ENCODE results near the gene KIF19. TPM values are rescaled to one million over a fixed set of nuclear protein-coding genes. Genes with fewer than 3 reads are reported as not detected.
"Not testable (repeated sequence)": the region's sequence is repeated elsewhere in the genome, so short reads cannot be mapped to it uniquely, and the experiment has no call there.

The KIF19 gene
- total RNA-seq, 4 donors from 2014 or later = 0.81 to 2.1 (median 1.5) TPM

DNA sequence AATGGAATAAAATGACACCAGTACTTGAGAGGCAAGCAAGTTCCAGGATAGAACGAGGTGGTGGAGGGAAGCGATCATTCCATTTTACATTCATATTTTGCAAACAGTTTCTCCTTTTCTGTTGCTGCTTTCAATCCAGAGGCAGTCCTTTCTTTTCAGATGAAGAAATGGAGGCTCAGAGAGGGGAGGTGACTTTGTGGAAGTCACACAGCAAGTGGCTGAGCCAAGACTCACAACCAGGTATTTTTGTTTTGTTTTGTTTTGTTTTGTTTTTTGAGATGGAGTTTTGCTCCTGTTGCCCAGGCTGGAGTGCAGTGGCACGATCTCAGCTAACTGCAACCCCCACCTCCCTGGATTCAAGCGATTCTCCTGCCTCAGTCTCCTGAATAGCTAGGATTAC lies 70.5 kb downstream of the KIF19 start:
- no peaks in the 10 kb centered on the region for H3K27me3 ChIP-seq
- TF ChIP-seq POLR2AphosphoS5 (IDR thresholded peaks at IDR 0.05) (no peak), POLR2A (IDR thresholded peaks at IDR 0.05) (no peak), EP300 (IDR thresholded peaks at IDR 0.05) (no peak)
- TF ChIP-seq, protein P1, sequence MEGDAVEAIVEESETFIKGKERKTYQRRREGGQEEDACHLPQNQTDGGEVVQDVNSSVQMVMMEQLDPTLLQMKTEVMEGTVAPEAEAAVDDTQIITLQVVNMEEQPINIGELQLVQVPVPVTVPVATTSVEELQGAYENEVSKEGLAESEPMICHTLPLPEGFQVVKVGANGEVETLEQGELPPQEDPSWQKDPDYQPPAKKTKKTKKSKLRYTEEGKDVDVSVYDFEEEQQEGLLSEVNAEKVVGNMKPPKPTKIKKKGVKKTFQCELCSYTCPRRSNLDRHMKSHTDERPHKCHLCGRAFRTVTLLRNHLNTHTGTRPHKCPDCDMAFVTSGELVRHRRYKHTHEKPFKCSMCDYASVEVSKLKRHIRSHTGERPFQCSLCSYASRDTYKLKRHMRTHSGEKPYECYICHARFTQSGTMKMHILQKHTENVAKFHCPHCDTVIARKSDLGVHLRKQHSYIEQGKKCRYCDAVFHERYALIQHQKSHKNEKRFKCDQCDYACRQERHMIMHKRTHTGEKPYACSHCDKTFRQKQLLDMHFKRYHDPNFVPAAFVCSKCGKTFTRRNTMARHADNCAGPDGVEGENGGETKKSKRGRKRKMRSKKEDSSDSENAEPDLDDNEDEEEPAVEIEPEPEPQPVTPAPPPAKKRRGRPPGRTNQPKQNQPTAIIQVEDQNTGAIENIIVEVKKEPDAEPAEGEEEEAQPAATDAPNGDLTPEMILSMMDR (IDR thresholded peaks at IDR 0.05) = no peak
- no peak overlapping the region for H3K4me3 ChIP-seq
- 91 to 100% methylated on average over 2 to 4 of the region's 4 CpGs for WGBS, 2 donors (ENCODE audit: low coverage in 1 of 2)
- no peaks in the 10 kb centered on the region for H3K4me1 ChIP-seq
- H3K36me3 ChIP-seq = no peaks in the 10 kb centered on the region
- H3K9me3 ChIP-seq = no peaks in the 10 kb centered on the region
- H3K27ac ChIP-seq = no peak overlapping the region
- no peak for ATAC-seq

DNA sequence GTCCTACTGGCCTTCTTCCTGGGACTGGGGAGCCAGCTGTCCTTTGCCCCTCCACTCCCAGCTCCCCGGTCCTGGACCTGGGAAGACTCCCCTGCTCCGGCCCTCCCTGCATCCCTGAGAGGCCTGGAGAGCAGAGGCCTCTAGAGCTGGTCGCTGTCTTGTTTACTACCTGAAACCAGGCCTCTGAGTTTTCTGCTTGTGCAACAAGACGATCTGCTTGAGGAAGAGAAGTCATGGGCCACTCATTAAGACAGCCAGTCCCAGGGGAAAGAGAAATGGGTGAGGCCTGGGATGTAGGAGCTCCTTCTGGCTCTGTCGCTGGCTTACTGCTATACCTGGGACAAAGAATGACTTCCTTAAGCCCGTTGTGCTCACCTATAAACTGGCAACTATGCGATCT lies 76.0 kb downstream of the KIF19 start:
- Histone ChIP-seq H3K36me3 (no peaks in the 10 kb centered on the region), H3K4me3 (no peak overlapping the region), H3K27ac (no peak overlapping the region), H3K9me3 (no peaks in the 10 kb centered on the region), H3K4me1 (no peaks in the 10 kb centered on the region), H3K27me3 (peaks cover 23% of the 10 kb centered on the region)
- TF ChIP-seq POLR2AphosphoS5 (IDR thresholded peaks at IDR 0.05) = no peak
- no peak for TF ChIP-seq EP300 (IDR thresholded peaks at IDR 0.05)
- TF ChIP-seq, protein P1 (IDR thresholded peaks at IDR 0.05) = no peak
- no peak for TF ChIP-seq POLR2A (IDR thresholded peaks at IDR 0.05)
- ATAC-seq = no peak
- no CpG with 5 or more reads among the region's 7 CpGs for WGBS, 2 donors (ENCODE audit: low coverage in 1 of 2)

DNA sequence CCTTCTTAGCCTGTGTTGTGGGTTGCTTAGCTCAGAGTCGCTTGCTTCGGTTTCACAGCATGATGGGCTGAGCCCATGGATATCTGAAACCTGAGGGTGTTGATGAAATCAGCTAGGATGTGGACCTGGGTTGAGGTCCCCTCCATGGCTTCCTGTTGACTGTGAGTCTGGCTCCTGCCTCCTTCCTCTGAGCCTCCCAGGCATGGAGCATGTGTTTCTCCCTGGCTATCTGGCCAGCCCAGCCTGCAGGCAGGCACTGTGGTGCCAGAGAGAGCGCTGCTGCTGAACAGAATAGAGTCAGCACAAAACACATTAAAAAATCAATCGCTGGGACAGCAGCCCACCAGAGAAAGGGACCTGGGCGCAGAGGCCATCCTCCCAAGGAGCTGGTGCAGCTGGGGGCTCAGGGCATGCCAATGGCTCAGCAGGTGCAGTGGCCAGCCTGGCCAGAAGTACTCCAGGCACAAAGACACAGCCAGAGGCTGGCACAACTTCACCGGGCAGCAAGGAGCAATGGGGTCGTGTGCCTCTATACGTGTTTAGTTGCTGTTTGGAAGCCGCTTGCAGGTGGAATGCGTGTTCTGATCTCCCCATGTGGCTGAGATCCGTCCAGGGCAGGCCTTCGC lies 77.6 kb downstream of the KIF19 start:
- WGBS, 2 donors (ENCODE audit: low coverage in 1 of 2) = 60 to 95% methylated on average over 1 to 2 of the region's 12 CpGs
- H3K27ac ChIP-seq = no peak overlapping the region
- H3K4me1 ChIP-seq = no peaks in the 10 kb centered on the region
- no peak for TF ChIP-seq EP300 (IDR thresholded peaks at IDR 0.05)
- TF ChIP-seq, protein P1 (IDR thresholded peaks at IDR 0.05) = no peak
- TF ChIP-seq POLR2AphosphoS5 (IDR thresholded peaks at IDR 0.05) = no peak
- no peak for TF ChIP-seq POLR2A (IDR thresholded peaks at IDR 0.05)
- no peak overlapping the region for H3K4me3 ChIP-seq
- no peak for ATAC-seq
- no peaks in the 10 kb centered on the region for H3K9me3 ChIP-seq
- H3K36me3 ChIP-seq = no peaks in the 10 kb centered on the region
- H3K27me3 ChIP-seq = peaks cover 23% of the 10 kb centered on the region

DNA sequence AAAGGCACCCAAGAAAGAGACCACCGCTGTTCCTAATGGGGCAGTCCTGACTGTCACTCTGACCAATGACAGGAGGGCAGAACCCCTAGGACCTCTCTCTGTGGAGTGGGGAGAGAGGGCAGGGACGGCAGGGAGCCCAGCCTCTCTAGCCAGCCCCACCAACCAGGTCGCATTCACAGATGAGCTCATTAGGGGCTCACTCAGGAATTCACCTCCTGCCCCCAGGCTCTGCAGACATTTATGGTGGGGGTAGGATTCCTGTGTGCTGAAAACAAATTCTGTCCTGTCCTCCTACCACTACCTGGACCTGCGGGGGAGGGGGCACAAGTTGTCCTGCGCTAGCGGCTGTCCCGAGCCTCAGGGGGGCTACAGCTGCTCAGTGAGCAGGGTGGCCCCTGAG lies 78.2 kb downstream of the KIF19 start:
- TF ChIP-seq POLR2A (IDR thresholded peaks at IDR 0.05) = no peak
- TF ChIP-seq POLR2AphosphoS5 (IDR thresholded peaks at IDR 0.05) = no peak
- TF ChIP-seq, protein P1 (IDR thresholded peaks at IDR 0.05) = no peak
- TF ChIP-seq EP300 (IDR thresholded peaks at IDR 0.05) = no peak
- Histone ChIP-seq H3K27me3 (peaks cover 23% of the 10 kb centered on the region), H3K27ac (no peak overlapping the region), H3K4me1 (no peaks in the 10 kb centered on the region), H3K36me3 (no peaks in the 10 kb centered on the region), H3K9me3 (no peaks in the 10 kb centered on the region), H3K4me3 (no peak overlapping the region)
- 60% methylated on average over 1 of the region's 7 CpGs; no CpG with 5 or more reads in 1 of the 2 donors for WGBS, 2 donors (ENCODE audit: low coverage in 1 of 2)
- no peak for ATAC-seq

DNA sequence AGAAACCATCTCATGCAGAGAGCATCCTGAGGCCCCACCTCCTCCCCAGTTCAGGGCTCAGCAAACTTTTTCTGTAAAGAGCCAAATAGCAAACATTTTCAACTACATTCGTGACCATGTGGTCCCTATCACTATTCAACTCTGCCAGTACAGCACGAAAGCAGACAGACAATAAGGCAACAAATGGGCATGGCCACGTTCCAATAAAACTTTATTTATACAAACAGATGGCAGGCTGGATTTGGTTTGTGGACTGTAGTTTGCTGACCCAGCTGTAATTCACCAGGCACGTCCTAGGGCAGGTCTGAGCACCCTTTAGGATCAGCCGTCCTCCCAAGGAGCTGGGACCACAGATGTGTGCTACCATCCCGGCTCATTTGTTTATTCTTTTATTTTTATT lies 78.8 kb downstream of the KIF19 start:
- Histone ChIP-seq H3K36me3 (no peaks in the 10 kb centered on the region), H3K27ac (no peak overlapping the region), H3K9me3 (no peaks in the 10 kb centered on the region), H3K4me3 (no peak overlapping the region), H3K4me1 (no peaks in the 10 kb centered on the region), H3K27me3 (peaks cover 23% of the 10 kb centered on the region)
- no peak for ATAC-seq
- TF ChIP-seq EP300 (IDR thresholded peaks at IDR 0.05) (no peak), POLR2A (IDR thresholded peaks at IDR 0.05) (no peak), POLR2AphosphoS5 (IDR thresholded peaks at IDR 0.05) (no peak)
- TF ChIP-seq, protein P1 (IDR thresholded peaks at IDR 0.05) = no peak
- WGBS, 2 donors (ENCODE audit: low coverage in 1 of 2) = 54 to 66% methylated on average over 6 of the region's 6 CpGs

DNA sequence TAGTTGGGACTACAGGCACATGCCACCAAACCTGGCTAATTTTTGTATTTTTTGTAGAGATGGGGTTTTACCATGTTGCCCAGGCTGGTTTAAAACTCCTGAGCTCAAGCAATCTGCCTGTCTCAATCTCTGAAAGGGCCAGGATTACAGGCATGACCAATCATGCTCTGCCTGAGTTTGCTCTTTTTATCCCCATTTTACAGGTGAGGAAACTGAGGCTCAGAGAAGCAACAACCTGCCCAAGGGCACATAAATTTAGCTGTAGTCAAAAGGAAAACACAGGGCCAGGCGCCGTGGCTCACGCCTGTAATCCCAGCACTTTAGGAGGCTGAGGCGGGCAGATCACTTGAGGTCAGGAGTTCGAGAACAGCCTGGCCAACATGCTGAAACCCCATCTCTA lies 79.3 kb downstream of the KIF19 start:
- H3K4me1 ChIP-seq, H3K27ac ChIP-seq, H3K9me3 ChIP-seq, ATAC-seq, H3K4me3 ChIP-seq, H3K36me3 ChIP-seq: not testable (repeated sequence)
- peaks cover 23% of the 10 kb centered on the region for H3K27me3 ChIP-seq
- 100% methylated on average over 3 of the region's 5 CpGs; no CpG with 5 or more reads in 1 of the 2 donors for whole genome bisulfite sequencing, 2 donors (ENCODE audit: low coverage in 1 of 2)
